ENCODE measurements around the gene PACS1. TPM values are rescaled to one million over a fixed set of nuclear protein-coding genes. Genes with fewer than 3 reads are reported as not detected.

The PACS1 gene
- total RNA-seq, 1 experiment from 2014 or later, result 100 TPM

DNA sequence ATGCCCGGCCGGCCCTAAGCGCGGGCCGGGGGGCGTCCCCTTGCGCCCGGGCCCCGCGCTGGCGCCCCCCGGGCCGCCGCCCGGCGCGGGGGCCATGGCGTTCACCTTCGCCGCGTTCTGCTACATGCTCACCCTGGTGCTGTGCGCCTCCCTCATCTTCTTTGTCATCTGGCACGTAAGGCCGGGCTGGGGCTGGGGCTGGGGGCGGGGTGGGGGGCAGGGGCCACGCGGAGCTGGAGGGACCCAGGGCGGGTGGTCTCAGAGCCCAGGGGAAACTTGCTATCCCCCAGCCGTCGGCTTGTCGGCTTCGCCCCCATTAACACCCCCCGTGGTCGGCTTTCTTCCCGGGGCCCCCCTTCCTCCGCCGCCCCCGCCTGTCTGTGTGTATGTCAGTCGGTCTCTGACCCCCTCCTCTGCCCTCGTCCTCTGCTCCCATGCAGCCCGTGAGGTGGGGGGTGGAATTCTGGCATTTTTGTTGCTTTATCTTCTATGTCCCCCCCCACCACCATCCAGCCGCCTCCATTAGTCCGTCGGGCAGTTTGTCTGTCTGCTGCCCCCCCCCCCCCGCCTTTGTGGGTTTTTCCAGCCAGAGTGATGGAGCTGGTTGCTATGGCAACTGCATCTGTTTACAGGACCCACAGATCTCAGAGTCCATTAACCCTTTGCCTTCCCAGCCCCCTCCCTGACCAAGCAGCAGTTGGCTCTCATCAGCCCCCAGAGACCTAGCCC is 208.5 kb downstream of the PACS1 start:
- Histone ChIP-seq H3F3A (ENCODE audit: insufficient read depth, low read depth) (peaks cover 29% of the 10 kb centered on the region), H3K4me2 (no peak overlapping the region), H3K27ac (no peak overlapping the region), H3K27me3 (ENCODE audit: insufficient read depth, low read depth) (no peaks in the 10 kb centered on the region), H4K20me1 (ENCODE audit: insufficient read depth) (peaks cover 47% of the 10 kb centered on the region), H3K36me3 (ENCODE audit: low read depth) (peaks cover 5% of the 10 kb centered on the region; the same call in 1 of the 2 replicates), H3K79me2 (ENCODE audit: low read depth) (no peaks in the 10 kb centered on the region), H2AFZ (no peak overlapping the region), H3K9me3 (ENCODE audit: insufficient read depth, low read depth) (no peaks in the 10 kb centered on the region), H3K4me1 (replicated peaks; ENCODE audit: insufficient read depth) (no peaks in the 10 kb centered on the region), H3K4me3 (no peak overlapping the region), H3K9me2 (ENCODE audit: insufficient read depth) (no peaks in the 10 kb centered on the region)
- intact Hi-C loops (cut with micrococcal nuclease; ENCODE audit: unreplicated experiment), result no loop called here
- ChIA-PET POLR2A (ENCODE audit: unreplicated experiment) (no interaction called here), CTCF (no interaction called here)
- TF ChIP-seq, protein P1, sequence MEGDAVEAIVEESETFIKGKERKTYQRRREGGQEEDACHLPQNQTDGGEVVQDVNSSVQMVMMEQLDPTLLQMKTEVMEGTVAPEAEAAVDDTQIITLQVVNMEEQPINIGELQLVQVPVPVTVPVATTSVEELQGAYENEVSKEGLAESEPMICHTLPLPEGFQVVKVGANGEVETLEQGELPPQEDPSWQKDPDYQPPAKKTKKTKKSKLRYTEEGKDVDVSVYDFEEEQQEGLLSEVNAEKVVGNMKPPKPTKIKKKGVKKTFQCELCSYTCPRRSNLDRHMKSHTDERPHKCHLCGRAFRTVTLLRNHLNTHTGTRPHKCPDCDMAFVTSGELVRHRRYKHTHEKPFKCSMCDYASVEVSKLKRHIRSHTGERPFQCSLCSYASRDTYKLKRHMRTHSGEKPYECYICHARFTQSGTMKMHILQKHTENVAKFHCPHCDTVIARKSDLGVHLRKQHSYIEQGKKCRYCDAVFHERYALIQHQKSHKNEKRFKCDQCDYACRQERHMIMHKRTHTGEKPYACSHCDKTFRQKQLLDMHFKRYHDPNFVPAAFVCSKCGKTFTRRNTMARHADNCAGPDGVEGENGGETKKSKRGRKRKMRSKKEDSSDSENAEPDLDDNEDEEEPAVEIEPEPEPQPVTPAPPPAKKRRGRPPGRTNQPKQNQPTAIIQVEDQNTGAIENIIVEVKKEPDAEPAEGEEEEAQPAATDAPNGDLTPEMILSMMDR (conservative IDR thresholded peaks at IDR 0.05), result no peak
- TF ChIP-seq EZH2 (IDR thresholded peaks at IDR 0.05; ENCODE audit: low read depth), result no peak
- BruUV-seq (replicated peaks), result no TSS peak
- DNase-seq, result no peak

DNA sequence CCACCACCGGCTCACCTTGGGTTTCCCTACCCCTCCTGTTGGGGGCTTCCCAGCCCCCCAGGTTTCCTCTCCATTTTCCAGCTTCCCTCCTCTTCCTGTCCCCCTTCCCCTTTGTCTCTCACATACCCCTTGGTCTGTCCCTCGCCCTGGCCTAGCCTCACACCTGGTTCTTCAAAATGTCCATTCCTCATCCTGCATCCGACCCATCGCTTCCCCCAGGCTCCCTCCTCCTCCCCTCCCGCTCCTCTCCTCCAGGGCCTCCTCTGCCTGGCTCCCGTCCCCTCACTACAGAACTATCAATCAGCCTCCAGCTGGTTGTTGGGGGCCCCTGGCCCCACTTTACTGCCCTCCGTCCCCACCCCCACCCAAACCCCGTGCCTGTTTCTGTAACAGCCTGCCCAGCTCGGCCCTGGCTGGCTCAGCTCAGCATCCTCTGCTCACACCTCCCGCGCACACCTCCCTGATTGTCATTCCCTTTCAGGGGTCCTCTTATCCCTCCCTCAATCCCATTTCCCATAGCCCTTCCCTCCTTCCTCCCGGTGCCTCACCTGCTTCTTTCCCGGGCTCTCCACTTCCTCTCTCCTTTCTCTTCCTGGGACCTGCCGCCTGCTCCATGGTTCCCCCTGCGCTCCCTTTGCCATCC is 209.1 kb downstream of the PACS1 start:
- no peaks in the 10 kb centered on the region for H3K9me2 ChIP-seq (ENCODE audit: insufficient read depth)
- TF ChIP-seq, protein P1 (conservative IDR thresholded peaks at IDR 0.05), result no peak
- no peak for TF ChIP-seq EZH2 (IDR thresholded peaks at IDR 0.05; ENCODE audit: low read depth)
- H3K27ac ChIP-seq, result no peak overlapping the region
- H3K9me3 ChIP-seq (ENCODE audit: insufficient read depth, low read depth), result no peaks in the 10 kb centered on the region
- intact Hi-C loops (cut with micrococcal nuclease; ENCODE audit: unreplicated experiment), result no loop called here
- ChIA-PET CTCF (no interaction called here), POLR2A (ENCODE audit: unreplicated experiment) (no interaction called here)
- no peaks in the 10 kb centered on the region for H3K4me1 ChIP-seq (replicated peaks; ENCODE audit: insufficient read depth)
- peaks cover 35% of the 10 kb centered on the region for H3F3A ChIP-seq (ENCODE audit: insufficient read depth, low read depth)
- no peak overlapping the region for H3K4me3 ChIP-seq
- no peak for DNase-seq
- no TSS peak for BruUV-seq (replicated peaks)
- no peak overlapping the region for H3K4me2 ChIP-seq
- H3K27me3 ChIP-seq (ENCODE audit: insufficient read depth, low read depth), result no peaks in the 10 kb centered on the region
- peaks cover 3% of the 10 kb centered on the region; the same call in 1 of the 2 replicates for H3K36me3 ChIP-seq (ENCODE audit: low read depth)
- no peak overlapping the region for H2AFZ ChIP-seq
- no peaks in the 10 kb centered on the region for H3K79me2 ChIP-seq (ENCODE audit: low read depth)
- H4K20me1 ChIP-seq (ENCODE audit: insufficient read depth), result peaks cover 45% of the 10 kb centered on the region

DNA sequence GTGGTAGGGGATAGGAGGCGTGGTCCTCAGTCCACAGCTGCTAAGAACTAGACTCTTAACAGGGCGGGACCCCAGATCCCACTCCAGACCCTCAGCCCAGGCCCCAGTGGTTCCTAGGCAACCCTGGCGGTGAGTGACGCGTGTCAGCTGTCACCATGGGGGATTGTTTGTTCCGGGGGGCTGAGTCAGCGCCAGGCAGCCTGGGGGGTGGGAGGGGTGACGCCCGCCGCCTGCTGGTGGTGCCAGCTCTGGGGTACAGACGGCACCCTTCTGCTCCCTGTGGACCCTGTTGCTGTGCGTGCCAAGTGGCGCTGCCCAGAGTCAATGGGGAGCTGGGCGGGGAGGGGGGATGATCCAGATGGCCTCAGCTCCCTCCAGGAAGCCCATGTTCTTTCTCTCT is 210.4 kb downstream of the PACS1 start:
- ChIA-PET POLR2A (ENCODE audit: unreplicated experiment) (interaction anchor here (0.6 kb wide), 1 partner anchor 9 kb away, joined by 5 read pairs; no protein-coding TSS in a partner anchor), CTCF (no interaction called here)
- no peaks in the 10 kb centered on the region for H3K4me1 ChIP-seq (replicated peaks; ENCODE audit: insufficient read depth)
- no peaks in the 10 kb centered on the region for H3K27me3 ChIP-seq (ENCODE audit: insufficient read depth, low read depth)
- no peaks in the 10 kb centered on the region for H3K9me2 ChIP-seq (ENCODE audit: insufficient read depth)
- H3K4me2 ChIP-seq, result no peak overlapping the region
- BruUV-seq (replicated peaks), result no TSS peak
- H3K4me3 ChIP-seq, result no peak overlapping the region
- intact Hi-C loops (cut with micrococcal nuclease; ENCODE audit: unreplicated experiment), result no loop called here
- no peak for DNase-seq
- H2AFZ ChIP-seq, result no peak overlapping the region
- no peaks in the 10 kb centered on the region; the same call in 1 of the 2 replicates for H3K36me3 ChIP-seq (ENCODE audit: low read depth)
- no peak overlapping the region for H3K27ac ChIP-seq
- TF ChIP-seq EZH2 (IDR thresholded peaks at IDR 0.05; ENCODE audit: low read depth), result no peak
- TF ChIP-seq, protein P1 (conservative IDR thresholded peaks at IDR 0.05), result no peak
- H3K79me2 ChIP-seq (ENCODE audit: low read depth), result no peaks in the 10 kb centered on the region
- peaks cover 35% of the 10 kb centered on the region for H3F3A ChIP-seq (ENCODE audit: insufficient read depth, low read depth)
- H3K9me3 ChIP-seq (ENCODE audit: insufficient read depth, low read depth), result no peaks in the 10 kb centered on the region
- H4K20me1 ChIP-seq (ENCODE audit: insufficient read depth), result peaks cover 44% of the 10 kb centered on the region
